Ascending aorta (tissue), 2 donors: ENCODE results near the gene KCNG2. TPM values are rescaled to one million over a fixed set of nuclear protein-coding genes. Genes with fewer than 3 reads are reported as not detected.
A peak's percentile ranks its signal among the peaks of the same experiment; 100 is the strongest.

Experiments used
- DNase-seq, 2 donors: peaks; one replicate each; pipeline ENCODE4 v3.0.0-alpha.2; 2019; ENCODE audit warnings: low spot score in 2 of 2
- H3K27ac ChIP-seq, 2 donors: fragments of 200-600 bp; sonication (generic); one replicate each; pipeline ENCODE4 v1.5.1; 2016 to 2017; ENCODE audit warnings: mild to moderate bottlenecking in 1 of 2
- H3K27me3 ChIP-seq: fragments of 200-600 bp; sonication (generic); one replicate; pipeline ENCODE4 v1.5.1; 2017
- H3K36me3 ChIP-seq, 2 donors: fragments of 200-600 bp; sonication (generic); one replicate each; pipeline ENCODE4 v1.5.1; 2016
- H3K4me1 ChIP-seq, 2 donors: fragments of 200-600 bp; sonication (generic); one replicate each; pipeline ENCODE4 v1.5.1; 2016 to 2017; ENCODE audit warnings: mild to moderate bottlenecking in 1 of 2
- H3K4me3 ChIP-seq, 2 donors: fragments of 200-600 bp; sonication (generic); one replicate each; pipeline ENCODE4 v1.5.1; 2016 to 2017; ENCODE audit warnings: mild to moderate bottlenecking in 1 of 2
- H3K9me3 ChIP-seq, 2 donors: fragments of 200-600 bp; sonication (generic); one replicate each; pipeline ENCODE4 v1.5.1; 2016
- CTCF ChIP-seq, 3 experiments: fragments of 200-600 bp in 2 of 3; fragments of 450-650 bp in 1 of 3; sonication (generic) in 2 of 3; IDR thresholded peaks; one replicate each; pipeline ENCODE4 v1.5.1; 2016 to 2019; ENCODE audit warnings: antibody characterized with exemption in 3 of 3, mild to moderate bottlenecking in 1 of 3, moderate library complexity in 1 of 3
- intact Hi-C: fragments of 100-400 bp; cut with DNase I; formaldehyde crosslinking; loops from one replicate; pipeline ENCODE4 v1.15.1; 2023
- total RNA-seq: library from RNA; depleted of rRNA; stranded (reverse); fragments of >200 nt; gene quantifications from one replicate; pipeline ENCODE4 v1.1.0, GENCODE V29; 2016

KCNG2 gene
- total RNA-seq, 1 donor from 2014 or later = not detected

GRCh38 chr18:79944126-79944731, 146.5 kb downstream of the KCNG2 start:
- intact Hi-C loops = no loop called here
- no peak for TF ChIP-seq CTCF (IDR thresholded peaks at IDR 0.05)
- no peaks in the 10 kb centered on the region for H3K27me3 ChIP-seq
- H3K4me1 ChIP-seq = peaks cover 0 to 7% of the 10 kb centered on the region in 2 donors
- no peak overlapping the region for H3K4me3 ChIP-seq
- peak in 1 of 2 donors; percentile 59 for DNase-seq
- no peaks in the 10 kb centered on the region for H3K9me3 ChIP-seq
- H3K27ac ChIP-seq = no peak overlapping the region
- H3K36me3 ChIP-seq = peaks cover 28 to 40% of the 10 kb centered on the region in 2 donors

DNA sequence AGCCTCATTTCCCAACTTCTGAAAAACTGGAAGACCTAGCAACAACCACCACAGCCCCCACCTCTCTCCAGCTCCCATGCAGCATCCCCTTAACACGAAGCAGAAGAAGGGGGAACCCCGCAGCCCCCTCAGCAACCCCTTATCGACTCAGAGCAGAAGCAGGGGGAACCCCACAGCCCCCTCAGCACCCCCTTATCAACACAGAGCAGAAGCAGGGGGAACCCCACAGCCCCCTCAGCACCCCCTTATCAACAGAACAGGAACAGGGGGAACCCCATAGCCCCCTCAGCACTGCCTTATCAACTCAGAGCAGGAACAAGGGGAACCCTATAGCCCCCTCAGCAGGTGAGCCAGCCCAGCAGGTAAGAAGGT, 147.0 kb downstream of the KCNG2 start:
- no peak overlapping the region for H3K27ac ChIP-seq
- H3K4me1 ChIP-seq = peaks cover 4 to 12% of the 10 kb centered on the region in 2 donors
- no peaks in the 10 kb centered on the region for H3K9me3 ChIP-seq
- no peaks in the 10 kb centered on the region for H3K27me3 ChIP-seq
- TF ChIP-seq CTCF (IDR thresholded peaks at IDR 0.05) = no peak
- DNase-seq = peak in 1 of 2 donors; percentile 55
- H3K4me3 ChIP-seq = no peak overlapping the region
- intact Hi-C loops = no loop called here
- H3K36me3 ChIP-seq = peaks cover 28 to 38% of the 10 kb centered on the region in 2 donors

- Histone ChIP-seq H3K9me3 (no peaks in the 10 kb centered on the region), H3K27ac (no peak overlapping the region), H3K4me1 (peaks cover 10 to 18% of the 10 kb centered on the region in 2 donors), H3K4me3 (no peak overlapping the region), H3K36me3 (peaks cover 24 to 31% of the 10 kb centered on the region in 2 donors), H3K27me3 (no peaks in the 10 kb centered on the region)
- DNase-seq = peak in 1 of 2 donors; percentile 58
- intact Hi-C loops = no loop called here
- no peak for TF ChIP-seq CTCF (IDR thresholded peaks at IDR 0.05)
Measured at GRCh38 chr18:79945118-79946042, 147.6 kb downstream of the KCNG2 start.

- intact Hi-C loops = no loop called here
- no peak for TF ChIP-seq CTCF (IDR thresholded peaks at IDR 0.05)
- Histone ChIP-seq H3K4me3 (no peak overlapping the region), H3K27ac (no peak overlapping the region), H3K27me3 (no peaks in the 10 kb centered on the region), H3K36me3 (peaks cover 10 to 13% of the 10 kb centered on the region in 2 donors), H3K4me1 (peaks cover 11 to 21% of the 10 kb centered on the region in 2 donors), H3K9me3 (no peaks in the 10 kb centered on the region)
- peak in 1 of 2 donors; percentile 38 for DNase-seq
Measured at GRCh38 chr18:79947054-79947755, 149.5 kb downstream of the KCNG2 start.

DNA sequence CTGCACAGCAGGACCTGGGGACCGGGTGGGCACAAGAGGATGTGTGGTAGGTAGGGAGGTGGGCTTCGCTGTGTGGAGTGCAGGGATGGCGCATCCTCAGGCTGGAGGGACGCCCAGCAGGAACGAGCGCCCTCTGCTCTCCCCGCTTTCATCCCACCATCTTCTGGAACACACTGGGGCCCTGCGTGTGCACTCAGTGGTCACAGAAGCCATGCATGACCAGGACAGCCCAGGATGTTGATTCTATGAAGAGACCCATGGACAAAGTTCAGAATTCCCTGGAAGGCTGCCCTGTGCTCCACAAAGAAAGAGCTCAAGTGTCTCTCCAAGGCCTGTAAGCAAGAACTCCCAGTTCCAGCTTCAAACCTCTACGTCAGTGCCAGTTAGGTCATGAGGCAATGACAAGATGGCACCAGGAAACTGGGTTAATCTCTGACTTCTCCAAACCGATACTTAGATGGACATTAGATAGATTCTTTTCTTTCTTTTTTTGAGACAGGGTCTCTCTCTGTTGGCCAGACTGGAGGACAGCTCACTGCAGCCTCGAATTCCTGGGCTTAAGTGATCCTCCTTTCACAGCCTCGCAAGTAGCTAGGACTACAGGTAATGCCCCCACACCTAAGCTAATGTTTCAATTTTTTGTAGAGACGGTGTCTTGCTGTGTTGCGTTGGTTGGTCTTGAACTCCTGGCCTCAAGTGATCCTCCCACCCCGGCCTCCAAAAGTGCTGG, 150.3 kb downstream of the KCNG2 start:
- intact Hi-C loops = no loop called here
- no peak overlapping the region for H3K4me3 ChIP-seq
- H3K4me1 ChIP-seq = peaks cover 11 to 23% of the 10 kb centered on the region in 2 donors
- no peak for TF ChIP-seq CTCF (IDR thresholded peaks at IDR 0.05)
- no peaks in the 10 kb centered on the region for H3K9me3 ChIP-seq
- H3K27ac ChIP-seq = no peak overlapping the region
- peaks cover 4% of the 10 kb centered on the region in 2 donors for H3K36me3 ChIP-seq
- no peaks in the 10 kb centered on the region for H3K27me3 ChIP-seq
- DNase-seq = peak in 1 of 2 donors; percentile 44
